WTC11 (cell line): ENCODE results near the gene LDLRAD1. TPM values are rescaled to one million over a fixed set of nuclear protein-coding genes. Genes with fewer than 3 reads are reported as not detected.

ENCODE experiments used
- ATAC-seq: fragments of 200-7000 bp; cut with Tn5 transposase; 2 replicates; pipeline ENCODE4 v1.10.0; 2021; ENCODE audit warnings: mild to moderate bottlenecking, moderate library complexity
- CTCF ChIA-PET: fragments of 300-600 bp; sonication (Branson Sonifier 250); formaldehyde crosslinking; loops from one replicate; lab custom pipeline; 2021; ENCODE audit warnings: antibody characterized with exemption; lab: Charles Lee
- POLR2A ChIA-PET: fragments of 350-600 bp; sonication (Branson Sonifier 250); formaldehyde crosslinking; loops from one replicate; lab custom pipeline; 2021; ENCODE audit warnings: antibody characterized with exemption; lab: Charles Lee
- DNase-seq: peaks from one replicate; pipeline ENCODE4 v3.0.0; 2021; ENCODE audit warnings: low spot score
- H3K27ac Mint-ChIP-seq: 2 replicates; pipeline ENCODE4 v1.8.0; 2021; ENCODE audit warnings: mixed read lengths
- H3K27me3 Mint-ChIP-seq: 2 replicates; pipeline ENCODE4 v1.8.0; 2021; ENCODE audit warnings: low read depth, mild to moderate bottlenecking, moderate library complexity, mixed read lengths
- H3K36me3 Mint-ChIP-seq: 2 replicates; pipeline ENCODE4 v1.8.0; 2021; ENCODE audit warnings: mixed read lengths
- H3K4me1 Mint-ChIP-seq: 2 replicates; pipeline ENCODE4 v1.8.0; 2022; ENCODE audit warnings: mixed read lengths
- H3K4me3 Mint-ChIP-seq: 2 replicates; pipeline ENCODE4 v1.8.0; 2021; ENCODE audit warnings: mild to moderate bottlenecking, moderate library complexity, mixed read lengths
- H3K9me3 Mint-ChIP-seq: 2 replicates; pipeline ENCODE4 v1.8.0; 2021; ENCODE audit warnings: mixed read lengths
- ATF6 ChIP-seq: sonication (generic); formaldehyde crosslinking; IDR thresholded peaks from 2 replicates; pipeline ENCODE4 v1.8.1; 2023; ENCODE audit warnings: mild to moderate bottlenecking, missing genetic modification reagents
- FOXP1 ChIP-seq: sonication (generic); formaldehyde crosslinking; IDR thresholded peaks from 2 replicates; pipeline ENCODE4 v1.8.0; 2022; ENCODE audit warnings: missing genetic modification reagents, mild to moderate bottlenecking, moderate library complexity, borderline replicate concordance
- MYBL2 ChIP-seq: sonication (generic); formaldehyde crosslinking; IDR thresholded peaks from 2 replicates; pipeline ENCODE4 v1.8.1; 2023; ENCODE audit warnings: mild to moderate bottlenecking, moderate library complexity, missing genetic modification reagents
- NFE2L1 ChIP-seq: sonication (generic); formaldehyde crosslinking; IDR thresholded peaks from 2 replicates; pipeline ENCODE4 v1.8.1; 2023; ENCODE audit warnings: missing genetic modification reagents
- PRDM15 ChIP-seq: sonication (generic); formaldehyde crosslinking; IDR thresholded peaks from 2 replicates; pipeline ENCODE4 v1.8.0; 2022; ENCODE audit warnings: missing genetic modification reagents
- ZNF512 ChIP-seq: sonication (generic); formaldehyde crosslinking; IDR thresholded peaks from 2 replicates; pipeline ENCODE4 v1.8.1; 2022; ENCODE audit warnings: missing genetic modification reagents, borderline replicate concordance
- total RNA-seq: library from RNA; stranded (reverse); gene quantifications from 3 replicates; pipeline ENCODE4 v1.2.3, GENCODE V29; 2021
- TF ChIP-seq, protein P1 (sequence below): fragments of 200-600 bp; IDR thresholded peaks from 2 replicates; pipeline ENCODE4 v1.8.0; 2022; ENCODE audit warnings: antibody characterized with exemption
- TF ChIP-seq, protein P2 (sequence below): sonication (generic); formaldehyde crosslinking; IDR thresholded peaks from 2 replicates; pipeline ENCODE4 v1.8.1; 2022; ENCODE audit warnings: low read depth, missing genetic modification reagents, borderline replicate concordance

Gene LDLRAD1
- total RNA-seq, 1 experiment from 2014 or later: 0.09 TPM

- Mint-ChIP-seq H3K4me1 (no peaks in the 10 kb centered on the region), H3K9me3 (no peaks in the 10 kb centered on the region), H3K4me3 (no peak overlapping the region), H3K27ac (no peak overlapping the region), H3K27me3 (0 out of 2 replicates have a peak, but pooled peaks cover under 1% of the 10 kb centered on the region), H3K36me3 (no peaks in the 10 kb centered on the region)
- ATAC-seq: peak; percentile 98
- TF ChIP-seq FOXP1 (CRISPR knock-in tag) (0 out of 2 replicates have a peak, but pooled peaks have one; percentile 25), NFE2L1 (CRISPR knock-in tag) (no peak)
- TF ChIP-seq, protein P1, sequence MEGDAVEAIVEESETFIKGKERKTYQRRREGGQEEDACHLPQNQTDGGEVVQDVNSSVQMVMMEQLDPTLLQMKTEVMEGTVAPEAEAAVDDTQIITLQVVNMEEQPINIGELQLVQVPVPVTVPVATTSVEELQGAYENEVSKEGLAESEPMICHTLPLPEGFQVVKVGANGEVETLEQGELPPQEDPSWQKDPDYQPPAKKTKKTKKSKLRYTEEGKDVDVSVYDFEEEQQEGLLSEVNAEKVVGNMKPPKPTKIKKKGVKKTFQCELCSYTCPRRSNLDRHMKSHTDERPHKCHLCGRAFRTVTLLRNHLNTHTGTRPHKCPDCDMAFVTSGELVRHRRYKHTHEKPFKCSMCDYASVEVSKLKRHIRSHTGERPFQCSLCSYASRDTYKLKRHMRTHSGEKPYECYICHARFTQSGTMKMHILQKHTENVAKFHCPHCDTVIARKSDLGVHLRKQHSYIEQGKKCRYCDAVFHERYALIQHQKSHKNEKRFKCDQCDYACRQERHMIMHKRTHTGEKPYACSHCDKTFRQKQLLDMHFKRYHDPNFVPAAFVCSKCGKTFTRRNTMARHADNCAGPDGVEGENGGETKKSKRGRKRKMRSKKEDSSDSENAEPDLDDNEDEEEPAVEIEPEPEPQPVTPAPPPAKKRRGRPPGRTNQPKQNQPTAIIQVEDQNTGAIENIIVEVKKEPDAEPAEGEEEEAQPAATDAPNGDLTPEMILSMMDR: peak; percentile 42
- DNase-seq: peak; percentile 63
- CTCF ChIA-PET: interaction anchor here (0.6 to 3.3 kb wide), 61 partner anchors 9 to 809 kb away, joined by 3 to 50 read pairs (median 4); partner anchors contain the start of genes CDCP2, CYB5RL, IFT25 and LDLRAD1
- POLR2A ChIA-PET: interaction anchor here (0.6 kb wide), 2 partner anchors 53 to 89 kb away, joined by 3 to 5 read pairs; no protein-coding TSS in a partner anchor
Observed at GRCh38 chr1:53992085-53992874, 25.7 kb downstream of the LDLRAD1 start.

DNA sequence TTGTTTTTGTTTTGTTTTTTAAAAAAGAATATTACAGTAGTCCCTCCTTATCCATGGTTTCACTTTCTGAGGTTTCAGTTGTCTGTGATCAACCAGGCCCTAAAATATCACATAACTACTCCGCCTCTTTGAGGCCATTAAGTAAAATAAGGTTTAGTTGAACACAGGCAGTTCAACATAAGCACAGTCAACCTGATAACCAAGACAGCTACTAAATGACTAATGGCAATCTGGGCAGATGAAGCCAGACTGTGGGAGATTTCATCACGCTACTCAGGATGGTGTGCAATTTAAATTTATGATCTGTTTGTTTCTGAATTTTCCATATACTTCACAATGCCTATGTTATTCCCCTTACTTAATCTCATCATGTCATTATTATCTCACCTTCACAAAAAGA lies 30.1 kb downstream of the LDLRAD1 start:
- ATAC-seq: no peak
- no peaks in the 10 kb centered on the region for H3K36me3 Mint-ChIP-seq

More for the DNA sequence above, 30.1 kb downstream of the LDLRAD1 start:
- Mint-ChIP-seq H3K4me1 (peaks cover 10% of the 10 kb centered on the region), H3K27ac (no peak overlapping the region), H3K27me3 (peaks cover under 1% of the 10 kb centered on the region; the same call in 1 of the 2 replicates), H3K9me3 (no peaks in the 10 kb centered on the region), H3K4me3 (no peak overlapping the region)
- TF ChIP-seq PRDM15 (CRISPR knock-in tag) (no peak), ZNF512 (CRISPR knock-in tag) (no peak), ATF6 (CRISPR knock-in tag) (no peak), MYBL2 (CRISPR knock-in tag) (no peak)
- TF ChIP-seq, protein P1: no peak
- TF ChIP-seq, protein P2, sequence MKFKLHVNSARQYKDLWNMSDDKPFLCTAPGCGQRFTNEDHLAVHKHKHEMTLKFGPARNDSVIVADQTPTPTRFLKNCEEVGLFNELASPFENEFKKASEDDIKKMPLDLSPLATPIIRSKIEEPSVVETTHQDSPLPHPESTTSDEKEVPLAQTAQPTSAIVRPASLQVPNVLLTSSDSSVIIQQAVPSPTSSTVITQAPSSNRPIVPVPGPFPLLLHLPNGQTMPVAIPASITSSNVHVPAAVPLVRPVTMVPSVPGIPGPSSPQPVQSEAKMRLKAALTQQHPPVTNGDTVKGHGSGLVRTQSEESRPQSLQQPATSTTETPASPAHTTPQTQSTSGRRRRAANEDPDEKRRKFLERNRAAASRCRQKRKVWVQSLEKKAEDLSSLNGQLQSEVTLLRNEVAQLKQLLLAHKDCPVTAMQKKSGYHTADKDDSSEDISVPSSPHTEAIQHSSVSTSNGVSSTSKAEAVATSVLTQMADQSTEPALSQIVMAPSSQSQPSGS (CRISPR knock-in tag): no peak
- ChIA-PET CTCF (no interaction called here), POLR2A (no interaction called here)
- DNase-seq: no peak
